Measurements from ENCODE around the gene CCDC93. TPM values are rescaled to one million over a fixed set of nuclear protein-coding genes. Genes with fewer than 3 reads are reported as not detected.

The CCDC93 gene
- total and polyA plus RNA-seq, 2 donors from 2014 or later = 6.7 to 36.3 TPM

DNA sequence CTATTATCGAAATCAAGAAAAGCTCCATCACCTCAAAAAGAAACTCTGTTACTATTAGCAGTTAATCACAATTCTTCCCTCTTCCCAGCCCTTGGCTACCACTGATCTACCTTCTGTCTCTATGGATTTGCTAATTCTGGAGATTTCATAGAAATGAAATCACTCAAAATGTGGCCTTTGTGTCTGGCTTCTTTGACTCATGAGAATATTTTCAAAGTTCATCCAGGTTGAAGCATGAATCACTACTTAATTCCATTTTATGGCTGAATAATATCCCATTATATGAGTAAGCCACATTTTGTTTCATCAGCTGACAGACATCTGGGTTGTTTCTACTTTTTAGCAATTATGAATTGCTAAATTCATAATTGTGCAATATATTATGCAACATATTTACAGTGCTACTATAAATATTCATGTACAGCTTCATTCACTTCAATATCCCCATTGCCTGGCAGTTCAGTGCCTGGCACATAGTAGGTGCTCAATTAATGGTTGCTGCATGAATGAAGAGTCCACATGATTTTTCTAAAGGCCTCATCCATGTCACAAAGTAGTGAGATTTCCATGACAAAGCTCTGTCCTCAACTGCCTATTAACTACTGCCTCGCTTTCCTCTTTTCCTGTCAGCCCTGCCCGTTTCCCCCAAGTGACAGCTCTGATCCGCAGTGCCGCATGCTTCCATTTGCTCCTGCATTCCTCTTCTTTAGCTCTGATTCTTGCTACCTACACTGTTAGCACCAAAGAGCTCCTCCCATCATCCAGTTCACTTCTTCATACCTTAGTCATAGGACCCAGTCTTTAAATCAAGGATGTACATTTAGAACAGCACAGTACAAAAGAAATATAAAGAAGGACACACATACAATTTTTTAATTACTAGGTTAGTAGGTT lies 32.8 kb downstream of the CCDC93 start:
- Histone ChIP-seq H3K36me3 (ENCODE audit: control insufficient read depth in 2 of 3, insufficient read depth in 3 of 3, low read length in 3 of 3) (peaks cover 0 to 15% (median 9%) of the 10 kb centered on the region in 3 donors), H3K27me3 (ENCODE audit: control insufficient read depth, insufficient read depth, low read length) (no peaks in the 10 kb centered on the region), H3K9ac (ENCODE audit: low read length in 3 of 3) (no peak overlapping the region), H3K4me3 (ENCODE audit: low read length in 3 of 3) (no peak overlapping the region), H3K4me1 (ENCODE audit: control insufficient read depth in 2 of 3, insufficient read depth in 2 of 3, low read depth in 1 of 3, low read length in 3 of 3) (peaks cover 0 to 2% (median 0%) of the 10 kb centered on the region in 3 donors), H3K27ac (ENCODE audit: low read depth in 2 of 2, low read length in 2 of 2) (no peak overlapping the region), H3K9me3 (ENCODE audit: control insufficient read depth in 2 of 3, insufficient read depth in 1 of 3, low read length in 3 of 3) (no peaks in the 10 kb centered on the region)
- no peak for DNase-seq
- TF ChIP-seq, protein P1, sequence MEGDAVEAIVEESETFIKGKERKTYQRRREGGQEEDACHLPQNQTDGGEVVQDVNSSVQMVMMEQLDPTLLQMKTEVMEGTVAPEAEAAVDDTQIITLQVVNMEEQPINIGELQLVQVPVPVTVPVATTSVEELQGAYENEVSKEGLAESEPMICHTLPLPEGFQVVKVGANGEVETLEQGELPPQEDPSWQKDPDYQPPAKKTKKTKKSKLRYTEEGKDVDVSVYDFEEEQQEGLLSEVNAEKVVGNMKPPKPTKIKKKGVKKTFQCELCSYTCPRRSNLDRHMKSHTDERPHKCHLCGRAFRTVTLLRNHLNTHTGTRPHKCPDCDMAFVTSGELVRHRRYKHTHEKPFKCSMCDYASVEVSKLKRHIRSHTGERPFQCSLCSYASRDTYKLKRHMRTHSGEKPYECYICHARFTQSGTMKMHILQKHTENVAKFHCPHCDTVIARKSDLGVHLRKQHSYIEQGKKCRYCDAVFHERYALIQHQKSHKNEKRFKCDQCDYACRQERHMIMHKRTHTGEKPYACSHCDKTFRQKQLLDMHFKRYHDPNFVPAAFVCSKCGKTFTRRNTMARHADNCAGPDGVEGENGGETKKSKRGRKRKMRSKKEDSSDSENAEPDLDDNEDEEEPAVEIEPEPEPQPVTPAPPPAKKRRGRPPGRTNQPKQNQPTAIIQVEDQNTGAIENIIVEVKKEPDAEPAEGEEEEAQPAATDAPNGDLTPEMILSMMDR (IDR thresholded peaks at IDR 0.05; ENCODE audit: borderline replicate concordance, extremely low read depth, insufficient read depth) = no peak
- peak; percentile 15 for FAIRE-seq
- intact Hi-C loops (cut with DNase I) = no loop called here

GRCh38 chr2:117979911-117980701 lies 33.8 kb downstream of the CCDC93 start:
- peaks cover 0 to 19% (median 16%) of the 10 kb centered on the region in 3 donors for H3K36me3 ChIP-seq (ENCODE audit: control insufficient read depth in 2 of 3, insufficient read depth in 3 of 3, low read length in 3 of 3)
- TF ChIP-seq, protein P1 (IDR thresholded peaks at IDR 0.05; ENCODE audit: borderline replicate concordance, extremely low read depth, insufficient read depth) = no peak
- intact Hi-C loops (cut with DNase I) = no loop called here
- no peak overlapping the region for H3K27ac ChIP-seq (ENCODE audit: low read depth in 2 of 2, low read length in 2 of 2)
- peaks cover 0 to 2% (median 0%) of the 10 kb centered on the region in 3 donors for H3K4me1 ChIP-seq (ENCODE audit: control insufficient read depth in 2 of 3, insufficient read depth in 2 of 3, low read depth in 1 of 3, low read length in 3 of 3)
- H3K27me3 ChIP-seq (ENCODE audit: control insufficient read depth, insufficient read depth, low read length) = no peaks in the 10 kb centered on the region
- DNase-seq (no peak), FAIRE-seq (no peak)
- no peak overlapping the region for H3K4me3 ChIP-seq (ENCODE audit: low read length in 3 of 3)
- H3K9me3 ChIP-seq (ENCODE audit: control insufficient read depth in 2 of 3, insufficient read depth in 1 of 3, low read length in 3 of 3) = no peaks in the 10 kb centered on the region
- H3K9ac ChIP-seq (ENCODE audit: low read length in 3 of 3) = no peak overlapping the region

GRCh38 chr2:117977696-117978095 lies 36.2 kb downstream of the CCDC93 start:
- peaks cover 0 to under 1% (median 0%) of the 10 kb centered on the region in 3 donors for H3K4me1 ChIP-seq (ENCODE audit: control insufficient read depth in 2 of 3, insufficient read depth in 2 of 3, low read depth in 1 of 3, low read length in 3 of 3)
- no peak for DNase-seq
- H3K9ac ChIP-seq (ENCODE audit: low read length in 3 of 3) = no peak overlapping the region
- H3K27me3 ChIP-seq (ENCODE audit: control insufficient read depth, insufficient read depth, low read length) = no peaks in the 10 kb centered on the region
- TF ChIP-seq, protein P1 (IDR thresholded peaks at IDR 0.05; ENCODE audit: borderline replicate concordance, extremely low read depth, insufficient read depth) = no peak
- FAIRE-seq = no peak
- no peaks in the 10 kb centered on the region for H3K9me3 ChIP-seq (ENCODE audit: control insufficient read depth in 2 of 3, insufficient read depth in 1 of 3, low read length in 3 of 3)
- H3K36me3 ChIP-seq (ENCODE audit: control insufficient read depth in 2 of 3, insufficient read depth in 3 of 3, low read length in 3 of 3) = peaks cover 0 to 43% (median 31%) of the 10 kb centered on the region in 3 donors
- no peak overlapping the region for H3K4me3 ChIP-seq (ENCODE audit: low read length in 3 of 3)
- H3K27ac ChIP-seq (ENCODE audit: low read depth in 2 of 2, low read length in 2 of 2) = no peak overlapping the region
- intact Hi-C loops (cut with DNase I) = no loop called here

Measured in kidney (tissue), 14 donors.